K562 (cell line): ENCODE data around the gene LATS2. TPM values are rescaled to one million over a fixed set of nuclear protein-coding genes. Genes with fewer than 3 reads are reported as not detected.
A peak's percentile ranks its signal among the peaks of the same experiment; 100 is the strongest.

ENCODE experiments used
- ATAC-seq: fragments of 200-7000 bp; cut with Tn5 transposase; 3 replicates; pipeline ENCODE4 v1.9.1; 2020; ENCODE audit warnings: moderate library complexity
- BruUV-seq: library from RNA; stranded (reverse); fragments of 400-500 nt; replicated peaks from 2 replicates; lab custom pipeline; 2021; lab: Mats Ljungman, UMichigan
- CTCF ChIA-PET: fragments of 300-600 bp; formaldehyde crosslinking; extraction: SDS; loops from one replicate; lab custom pipeline; 2021; ENCODE audit warnings: low intra/inter-chr PET ratio; lab: Yijun Ruan, JAX
- POLR2A ChIA-PET: fragments of 300-600, 350-650 bp; sonication (Branson Sonifier 250); formaldehyde crosslinking; extraction: SDS; loops from one replicate; lab custom pipeline; 2021; ENCODE audit warnings: antibody characterized with exemption, inconsistent platforms; lab: Yijun Ruan, JAX
- DNase-seq, 4 experiments: peaks; one replicate each; pipeline versions ENCODE4 v3.0.0 to v3.0.0-alpha.2; 2011 to 2018; ENCODE audit warnings: low spot score in 3 of 4, mixed read lengths in 3 of 4; ENCODE audit errors: extremely low read depth in 1 of 4
- FAIRE-seq: peaks from 2 replicates; lab custom pipeline; 2011; peaks lifted over from hg19 to GRCh38; lab: Jason Lieb, UNC
- H2AFZ ChIP-seq: 2 replicates; pipeline ENCODE4 v1.6.0; 2011; ENCODE audit warnings: low read depth, low read length, control low read depth, inconsistent platforms
- H3K27ac ChIP-seq: fragments of 200-600 bp; 3 replicates; pipeline ENCODE4 v1.8.0; 2011; ENCODE audit warnings: low read depth, mild to moderate bottlenecking, control low read depth, inconsistent platforms, low read length, moderate library complexity, mixed read lengths; ENCODE audit errors: extremely low read depth
- H3K27me3 ChIP-seq, 2 experiments: fragments of 300-600 bp in 1 of 2; 2 replicates in 1 of 2; 3 replicates in 1 of 2; pipeline versions ENCODE4 v1.6.0 to v1.8.0; 2011; ENCODE audit warnings: inconsistent platforms in 2 of 2, low read length in 2 of 2, mild to moderate bottlenecking in 1 of 2, mixed read lengths in 1 of 2, moderate library complexity in 1 of 2; ENCODE audit not compliant: control insufficient read depth in 2 of 2, insufficient read depth in 2 of 2
- H3K36me3 ChIP-seq: fragments of 300-600 bp; 3 replicates; pipeline ENCODE4 v1.8.0; 2011; ENCODE audit warnings: mild to moderate bottlenecking, low read length, inconsistent platforms; ENCODE audit not compliant: control insufficient read depth, insufficient read depth
- H3K4me1 ChIP-seq, 2 experiments: fragments of 200-600 bp in 1 of 2; replicated peaks in 1 of 2; 2 replicates in 1 of 2; 3 replicates in 1 of 2; pipeline versions ENCODE4 v1.5.1 to v1.8.0; 2011; ENCODE audit warnings: inconsistent platforms in 2 of 2, low read length in 2 of 2, mild to moderate bottlenecking in 1 of 2, mixed read lengths in 1 of 2, moderate library complexity in 1 of 2; ENCODE audit not compliant: control insufficient read depth in 2 of 2, insufficient read depth in 2 of 2
- H3K4me2 ChIP-seq: 2 replicates; pipeline ENCODE4 v1.6.1; 2011; ENCODE audit warnings: low read length, control low read depth, inconsistent platforms, mixed read lengths; ENCODE audit not compliant: insufficient read depth
- H3K4me3 ChIP-seq: fragments of 200-600 bp; sonication (generic), shearing (Covaris generic); 2 replicates; pipeline ENCODE4 v1.5.1; 2016; ENCODE audit warnings: control low read depth, inconsistent platforms
- H3K79me2 ChIP-seq: fragments of 200-600 bp; 3 replicates; pipeline ENCODE4 v1.8.0; 2011; ENCODE audit warnings: low read length, inconsistent platforms; ENCODE audit not compliant: control insufficient read depth, insufficient read depth
- H3K9ac ChIP-seq, 2 experiments: 2 replicates each; pipeline versions ENCODE4 v1.6.0 to v1.6.1; 2011; ENCODE audit warnings: low read depth in 2 of 2, low read length in 2 of 2, control low read depth in 1 of 2, inconsistent platforms in 1 of 2, mild to moderate bottlenecking in 1 of 2, mixed read lengths in 1 of 2; ENCODE audit not compliant: insufficient read depth in 1 of 2
- H3K9me1 ChIP-seq: one replicate; pipeline ENCODE4 v1.6.0; 2011; ENCODE audit warnings: inconsistent platforms, mild to moderate bottlenecking, low read length, moderate library complexity; ENCODE audit not compliant: control insufficient read depth, insufficient read depth
- H3K9me3 ChIP-seq: replicated peaks from 2 replicates; pipeline ENCODE4 v1.5.1; 2011; ENCODE audit warnings: low read depth, low read length, inconsistent platforms; ENCODE audit not compliant: control insufficient read depth, insufficient read depth
- H4K20me1 ChIP-seq: replicated peaks from 2 replicates; pipeline ENCODE4 v1.6.1; 2011; ENCODE audit warnings: low read length, inconsistent platforms, mixed read lengths; ENCODE audit not compliant: control insufficient read depth, insufficient read depth
- ATF6 ChIP-seq: sonication (generic); formaldehyde crosslinking; IDR thresholded peaks from 2 replicates; pipeline ENCODE4 v1.4.0; 2020; ENCODE audit warnings: mild to moderate bottlenecking, missing genetic modification reagents
- CBFA2T2 ChIP-seq: fragments of 450-650 bp; conservative IDR thresholded peaks from 2 replicates; pipeline ENCODE4 v1.6.1; 2017; ENCODE audit warnings: mild to moderate bottlenecking
- CBFA2T3 ChIP-seq: fragments of 450-650 bp; IDR thresholded peaks from 2 replicates; pipeline ENCODE4 v1.6.1; 2017
- KLF16 ChIP-seq: IDR thresholded peaks from 2 replicates; pipeline ENCODE4 v1.6.1; 2016; ENCODE audit warnings: antibody characterized with exemption
- MAX ChIP-seq: sonication (generic); formaldehyde crosslinking; IDR thresholded peaks from 2 replicates; pipeline ENCODE4 v1.9.0; 2022; ENCODE audit warnings: mild to moderate bottlenecking, missing genetic modification reagents
- MITF ChIP-seq: IDR thresholded peaks from 2 replicates; pipeline ENCODE4 v1.6.1; 2014; ENCODE audit warnings: antibody characterized with exemption
- PTBP1 ChIP-seq: fragments of 200-400 bp; formaldehyde crosslinking; IDR thresholded peaks from 2 replicates; pipeline ENCODE4 v1.6.1; 2017; ENCODE audit warnings: low read depth, low read length
- SNIP1 ChIP-seq: fragments of 450-650 bp; IDR thresholded peaks from 2 replicates; pipeline ENCODE4 v1.7.1; 2017; ENCODE audit warnings: low read depth, mild to moderate bottlenecking
- TCF3 ChIP-seq: sonication (generic); formaldehyde crosslinking; IDR thresholded peaks from 2 replicates; pipeline ENCODE4 v1.4.0; 2020; ENCODE audit warnings: mild to moderate bottlenecking, missing genetic modification reagents
- ZBTB40 ChIP-seq, 2 experiments: fragments of 450-650 bp in 1 of 2; sonication (generic) in 1 of 2; formaldehyde crosslinking in 1 of 2; IDR thresholded peaks; 2 replicates each; pipeline versions ENCODE4 v1.7.1 to v1.9.0; 2016 to 2022; ENCODE audit warnings: inconsistent platforms in 1 of 2, mild to moderate bottlenecking in 1 of 2, missing genetic modification reagents in 1 of 2
- WGBS: fragments of 100-300 bp; shearing (Covaris generic); methylation state at CpG from one replicate; pipeline ENCODE4 v1.1.6; 2016; ENCODE audit warnings: low coverage, mixed read lengths; ENCODE audit not compliant: insufficient coverage; ENCODE audit errors: missing lambda C conversion rate; 5-methylcytosine and 5-hydroxymethylcytosine counted together
- in situ Hi-C: fragments of 300-500 bp; cut with MboI; formaldehyde crosslinking; loops from 4 replicates; pipeline ENCODE4 v1.15.0; 2018; ENCODE audit warnings: inconsistent platforms, mixed read lengths
- intact Hi-C: fragments of 100-400 bp; cut with micrococcal nuclease; formaldehyde crosslinking; loops from 2 replicates; pipeline ENCODE4 v1.14.2; 2022
- polyA plus RNA-seq, 8 experiments: library from polyadenylated mRNA; depleted of rRNA in 4 of 8; stranded (reverse) in 5 of 8; unstranded in 3 of 8; fragments of >200 nt; fragmentation: Nextera tagmentation in 2 of 8; fragmentation: Illumina TruSeq in 1 of 8; extraction: Ambion mirVana in 2 of 8; extraction: Trizol in 1 of 8; gene quantifications; 2 replicates each; pipeline versions ENCODE4 v1.2.1 to v1.2.3, GENCODE V29; 2011 to 2014; ENCODE audit warnings: inconsistent platforms in 1 of 8, missing spikeins in 1 of 8
- total RNA-seq, 7 experiments: library from RNA; depleted of rRNA in 6 of 7; stranded (reverse); fragments of >200 nt in 6 of 7; fragmentation: Illumina TruSeq in 2 of 7; extraction: Trizol in 2 of 7; gene quantifications; 2 replicates each; pipeline versions ENCODE4 v1.2.1 to v1.2.3, GENCODE V29; 2011 to 2021; ENCODE audit warnings: low replicate concordance in 1 of 7

The LATS2 gene
- total and polyA plus RNA-seq, 9 of the 15 experiments (the other 6 are each of a cell fraction or from before 2014, with no cell fraction given), result 0.18 to 3.7 (median 0.76) TPM

- no peak overlapping the region for H3K4me3 ChIP-seq
- POLR2A ChIA-PET, result no interaction called here
- no peak overlapping the region for H3K4me2 ChIP-seq
- ATAC-seq, result no peak; the same call in 1 of the 3 replicates
- no peak for TF ChIP-seq MITF
- TF ChIP-seq CBFA2T3, result peak; percentile 52
- TF ChIP-seq SNIP1, result no peak
- TF ChIP-seq TCF3 (CRISPR knock-in tag), result peak; percentile 26; the same call in 1 of the 2 replicates
- TF ChIP-seq MAX (CRISPR knock-in tag), result no peak
- TF ChIP-seq ATF6 (CRISPR knock-in tag), result no peak
- no peak for TF ChIP-seq PTBP1
- TF ChIP-seq ZBTB40 (IDR thresholded peaks at IDR 0.05), result no peak
- no peak for TF ChIP-seq ZBTB40 (CRISPR knock-in tag; IDR thresholded peaks at IDR 0.05)
- TF ChIP-seq KLF16, result 0 out of 2 replicates have a peak, but pooled peaks have one; percentile 23
- TF ChIP-seq CBFA2T2, result 0 out of 2 replicates have a peak, but pooled peaks have one; percentile 3
- TF ChIP-seq, all 486 proteins: peak for 4
- no peak overlapping the region for H3K9ac ChIP-seq
- FAIRE-seq (no peak), DNase-seq (peak in 1 of 4 experiments; percentile 15)
- CTCF ChIA-PET, result no interaction called here
- H2AFZ ChIP-seq, result no peak overlapping the region
- BruUV-seq, result no TSS peak
- in situ Hi-C loops (loop anchor here (10.0 kb wide), 1 partner anchor 558 kb away; no protein-coding TSS in a partner anchor), intact Hi-C loops (no loop called here)
- no peaks in the 10 kb centered on the region for H3K9me1 ChIP-seq
- 0 out of 2 replicates have a peak, but pooled peaks cover 4% of the 10 kb centered on the region for H4K20me1 ChIP-seq
- H3K27me3 ChIP-seq, result no peaks in the 10 kb centered on the region; a peak in 1 of 5 replicates
- 19% methylated on average over 5 of the region's 5 CpGs for WGBS
- no peaks in the 10 kb centered on the region for H3K9me3 ChIP-seq
- no peaks in the 10 kb centered on the region for H3K36me3 ChIP-seq
- no peak overlapping the region for H3K27ac ChIP-seq
- no peaks in the 10 kb centered on the region; a peak in 1 of 5 replicates for H3K4me1 ChIP-seq
- no peaks in the 10 kb centered on the region for H3K79me2 ChIP-seq
Observed at GRCh38 chr13:21053231-21053630, 8.2 kb downstream of the LATS2 start.
